ENCODE measurements around the gene PCNT.

The PCNT gene

GRCh38 chr21:46393451-46393940 lies 69.5 kb downstream of the PCNT start (continued):
- TF ChIP-seq ZFHX2 (tag by site-specific recombination; conservative IDR thresholded peaks at IDR 0.05) (no peak), ZIC2 (tag by site-specific recombination; IDR thresholded peaks at IDR 0.05) (peak; percentile 96), KLF10 (tag by site-specific recombination; IDR thresholded peaks at IDR 0.05) (peak; percentile 49; the same call in 1 of the 2 replicates), ZNF426 (tag by site-specific recombination; IDR thresholded peaks at IDR 0.05) (no peak), ZNF561 (tag by site-specific recombination; IDR thresholded peaks at IDR 0.05; ENCODE audit: borderline replicate concordance) (no peak), ZNF776 (tag by site-specific recombination; IDR thresholded peaks at IDR 0.05; ENCODE audit: borderline replicate concordance) (no peak), SP2 (tag by site-specific recombination; IDR thresholded peaks at IDR 0.05) (no peak), ZFP69B (tag by site-specific recombination; IDR thresholded peaks at IDR 0.05) (no peak), ZNF423 (tag by site-specific recombination; IDR thresholded peaks at IDR 0.05) (0 out of 2 replicates have a peak, but pooled peaks have one; percentile 33)

GRCh38 chr21:46393941-46394594 lies 70.1 kb downstream of the PCNT start:
- no peaks in the 10 kb centered on the region for H3K9me3 ChIP-seq (ENCODE audit: control insufficient read depth, insufficient read depth, low read depth, low read length)
- no peaks in the 10 kb centered on the region for H3K4me1 ChIP-seq (ENCODE audit: control insufficient read depth, insufficient read depth, low read length)
- ChIA-PET POLR2A (no interaction called here), CTCF (no interaction called here)
- H3K27ac ChIP-seq (ENCODE audit: extremely low read depth, low read depth, low read length) = no peak overlapping the region
- peaks cover 18 to 81% of the 10 kb centered on the region in 2 experiments for H3K36me3 ChIP-seq (ENCODE audit: control insufficient read depth in 2 of 2, insufficient read depth in 1 of 2, low read length in 2 of 2)
- no peak overlapping the region for H3K4me3 ChIP-seq (ENCODE audit: low read depth, low read length)
- TF ChIP-seq ZNF621 (tag by site-specific recombination; IDR thresholded peaks at IDR 0.05) (no peak), ZNF548 (tag by site-specific recombination; IDR thresholded peaks at IDR 0.05) (no peak), ZNF701 (tag by site-specific recombination; IDR thresholded peaks at IDR 0.05) (no peak), ZNF211 (tag by site-specific recombination; IDR thresholded peaks at IDR 0.05; ENCODE audit: low read depth) (no peak), SETDB1 (IDR thresholded peaks at IDR 0.05; ENCODE audit: insufficient read length, low read length) (no peak), ZNF132 (tag by site-specific recombination; IDR thresholded peaks at IDR 0.05; ENCODE audit: borderline replicate concordance) (no peak), ZNF16 (tag by site-specific recombination; IDR thresholded peaks at IDR 0.05; ENCODE audit: low read depth) (no peak), ZNF366 (tag by site-specific recombination; conservative IDR thresholded peaks at IDR 0.05) (no peak), ZEB2 (tag by site-specific recombination; IDR thresholded peaks at IDR 0.05) (no peak), ZNF26 (tag by site-specific recombination; IDR thresholded peaks at IDR 0.05) (no peak)
- TF ChIP-seq, protein P1, sequence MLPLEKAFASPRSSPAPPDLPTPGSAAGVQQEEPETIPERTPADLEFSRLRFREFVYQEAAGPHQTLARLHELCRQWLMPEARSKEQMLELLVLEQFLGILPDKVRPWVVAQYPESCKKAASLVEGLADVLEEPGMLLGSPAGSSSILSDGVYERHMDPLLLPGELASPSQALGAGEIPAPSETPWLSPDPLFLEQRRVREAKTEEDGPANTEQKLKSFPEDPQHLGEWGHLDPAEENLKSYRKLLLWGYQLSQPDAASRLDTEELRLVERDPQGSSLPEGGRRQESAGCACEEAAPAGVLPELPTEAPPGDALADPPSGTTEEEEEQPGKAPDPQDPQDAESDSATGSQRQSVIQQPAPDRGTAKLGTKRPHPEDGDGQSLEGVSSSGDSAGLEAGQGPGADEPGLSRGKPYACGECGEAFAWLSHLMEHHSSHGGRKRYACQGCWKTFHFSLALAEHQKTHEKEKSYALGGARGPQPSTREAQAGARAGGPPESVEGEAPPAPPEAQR (tag by site-specific recombination; IDR thresholded peaks at IDR 0.05) = no peak
- TF ChIP-seq, protein P2, sequence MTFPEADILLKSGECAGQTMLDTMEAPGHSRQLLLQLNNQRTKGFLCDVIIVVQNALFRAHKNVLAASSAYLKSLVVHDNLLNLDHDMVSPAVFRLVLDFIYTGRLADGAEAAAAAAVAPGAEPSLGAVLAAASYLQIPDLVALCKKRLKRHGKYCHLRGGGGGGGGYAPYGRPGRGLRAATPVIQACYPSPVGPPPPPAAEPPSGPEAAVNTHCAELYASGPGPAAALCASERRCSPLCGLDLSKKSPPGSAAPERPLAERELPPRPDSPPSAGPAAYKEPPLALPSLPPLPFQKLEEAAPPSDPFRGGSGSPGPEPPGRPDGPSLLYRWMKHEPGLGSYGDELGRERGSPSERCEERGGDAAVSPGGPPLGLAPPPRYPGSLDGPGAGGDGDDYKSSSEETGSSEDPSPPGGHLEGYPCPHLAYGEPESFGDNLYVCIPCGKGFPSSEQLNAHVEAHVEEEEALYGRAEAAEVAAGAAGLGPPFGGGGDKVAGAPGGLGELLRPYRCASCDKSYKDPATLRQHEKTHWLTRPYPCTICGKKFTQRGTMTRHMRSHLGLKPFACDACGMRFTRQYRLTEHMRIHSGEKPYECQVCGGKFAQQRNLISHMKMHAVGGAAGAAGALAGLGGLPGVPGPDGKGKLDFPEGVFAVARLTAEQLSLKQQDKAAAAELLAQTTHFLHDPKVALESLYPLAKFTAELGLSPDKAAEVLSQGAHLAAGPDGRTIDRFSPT (tag by site-specific recombination; IDR thresholded peaks at IDR 0.05) = no peak
- TF ChIP-seq, protein P3, sequence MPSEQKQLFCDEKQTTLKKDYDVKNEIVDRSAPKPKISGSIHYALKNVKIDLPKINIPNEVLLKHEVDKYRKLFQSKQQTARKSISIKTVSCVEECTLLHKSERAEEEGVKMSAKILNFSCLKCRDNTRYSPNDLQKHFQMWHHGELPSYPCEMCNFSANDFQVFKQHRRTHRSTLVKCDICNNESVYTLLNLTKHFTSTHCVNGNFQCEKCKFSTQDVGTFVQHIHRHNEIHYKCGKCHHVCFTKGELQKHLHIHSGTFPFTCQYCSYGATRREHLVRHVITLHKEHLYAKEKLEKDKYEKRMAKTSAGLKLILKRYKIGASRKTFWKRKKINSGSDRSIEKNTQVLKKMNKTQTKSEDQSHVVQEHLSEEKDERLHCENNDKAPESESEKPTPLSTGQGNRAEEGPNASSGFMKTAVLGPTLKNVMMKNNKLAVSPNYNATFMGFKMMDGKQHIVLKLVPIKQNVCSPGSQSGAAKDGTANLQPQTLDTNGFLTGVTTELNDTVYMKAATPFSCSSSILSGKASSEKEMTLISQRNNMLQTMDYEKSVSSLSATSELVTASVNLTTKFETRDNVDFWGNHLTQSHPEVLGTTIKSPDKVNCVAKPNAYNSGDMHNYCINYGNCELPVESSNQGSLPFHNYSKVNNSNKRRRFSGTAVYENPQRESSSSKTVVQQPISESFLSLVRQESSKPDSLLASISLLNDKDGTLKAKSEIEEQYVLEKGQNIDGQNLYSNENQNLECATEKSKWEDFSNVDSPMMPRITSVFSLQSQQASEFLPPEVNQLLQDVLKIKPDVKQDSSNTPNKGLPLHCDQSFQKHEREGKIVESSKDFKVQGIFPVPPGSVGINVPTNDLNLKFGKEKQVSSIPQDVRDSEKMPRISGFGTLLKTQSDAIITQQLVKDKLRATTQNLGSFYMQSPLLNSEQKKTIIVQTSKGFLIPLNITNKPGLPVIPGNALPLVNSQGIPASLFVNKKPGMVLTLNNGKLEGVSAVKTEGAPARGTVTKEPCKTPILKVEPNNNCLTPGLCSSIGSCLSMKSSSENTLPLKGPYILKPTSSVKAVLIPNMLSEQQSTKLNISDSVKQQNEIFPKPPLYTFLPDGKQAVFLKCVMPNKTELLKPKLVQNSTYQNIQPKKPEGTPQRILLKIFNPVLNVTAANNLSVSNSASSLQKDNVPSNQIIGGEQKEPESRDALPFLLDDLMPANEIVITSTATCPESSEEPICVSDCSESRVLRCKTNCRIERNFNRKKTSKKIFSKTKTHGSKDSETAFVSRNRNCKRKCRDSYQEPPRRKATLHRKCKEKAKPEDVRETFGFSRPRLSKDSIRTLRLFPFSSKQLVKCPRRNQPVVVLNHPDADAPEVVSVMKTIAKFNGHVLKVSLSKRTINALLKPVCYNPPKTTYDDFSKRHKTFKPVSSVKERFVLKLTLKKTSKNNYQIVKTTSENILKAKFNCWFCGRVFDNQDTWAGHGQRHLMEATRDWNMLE (tag by site-specific recombination; conservative IDR thresholded peaks at IDR 0.05; ENCODE audit: low read depth) = no peak
- TF ChIP-seq, protein P4, sequence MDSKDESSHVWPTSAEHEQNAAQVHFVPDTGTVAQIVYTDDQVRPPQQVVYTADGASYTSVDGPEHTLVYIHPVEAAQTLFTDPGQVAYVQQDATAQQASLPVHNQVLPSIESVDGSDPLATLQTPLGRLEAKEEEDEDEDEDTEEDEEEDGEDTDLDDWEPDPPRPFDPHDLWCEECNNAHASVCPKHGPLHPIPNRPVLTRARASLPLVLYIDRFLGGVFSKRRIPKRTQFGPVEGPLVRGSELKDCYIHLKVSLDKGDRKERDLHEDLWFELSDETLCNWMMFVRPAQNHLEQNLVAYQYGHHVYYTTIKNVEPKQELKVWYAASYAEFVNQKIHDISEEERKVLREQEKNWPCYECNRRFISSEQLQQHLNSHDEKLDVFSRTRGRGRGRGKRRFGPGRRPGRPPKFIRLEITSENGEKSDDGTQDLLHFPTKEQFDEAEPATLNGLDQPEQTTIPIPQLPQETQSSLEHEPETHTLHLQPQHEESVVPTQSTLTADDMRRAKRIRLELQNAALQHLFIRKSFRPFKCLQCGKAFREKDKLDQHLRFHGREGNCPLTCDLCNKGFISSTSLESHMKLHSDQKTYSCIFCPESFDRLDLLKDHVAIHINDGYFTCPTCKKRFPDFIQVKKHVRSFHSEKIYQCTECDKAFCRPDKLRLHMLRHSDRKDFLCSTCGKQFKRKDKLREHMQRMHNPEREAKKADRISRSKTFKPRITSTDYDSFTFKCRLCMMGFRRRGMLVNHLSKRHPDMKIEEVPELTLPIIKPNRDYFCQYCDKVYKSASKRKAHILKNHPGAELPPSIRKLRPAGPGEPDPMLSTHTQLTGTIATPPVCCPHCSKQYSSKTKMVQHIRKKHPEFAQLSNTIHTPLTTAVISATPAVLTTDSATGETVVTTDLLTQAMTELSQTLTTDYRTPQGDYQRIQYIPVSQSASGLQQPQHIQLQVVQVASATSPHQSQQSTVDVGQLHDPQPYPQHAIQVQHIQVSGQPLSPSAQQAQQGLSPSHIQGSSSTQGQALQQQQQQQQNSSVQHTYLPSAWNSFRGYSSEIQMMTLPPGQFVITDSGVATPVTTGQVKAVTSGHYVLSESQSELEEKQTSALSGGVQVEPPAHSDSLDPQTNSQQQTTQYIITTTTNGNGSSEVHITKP (tag by site-specific recombination; IDR thresholded peaks at IDR 0.05) = no peak

Data from HEK293 (cell line).